ENCODE data around the gene LARGE1. TPM values are rescaled to one million over a fixed set of nuclear protein-coding genes. Genes with fewer than 3 reads are reported as not detected.

The LARGE1 gene
- total and polyA plus RNA-seq, 2 of the 8 experiments (the other 6 are each of a cell fraction or from before 2014, with no cell fraction given): 43.7 to 83.0 TPM

DNA sequence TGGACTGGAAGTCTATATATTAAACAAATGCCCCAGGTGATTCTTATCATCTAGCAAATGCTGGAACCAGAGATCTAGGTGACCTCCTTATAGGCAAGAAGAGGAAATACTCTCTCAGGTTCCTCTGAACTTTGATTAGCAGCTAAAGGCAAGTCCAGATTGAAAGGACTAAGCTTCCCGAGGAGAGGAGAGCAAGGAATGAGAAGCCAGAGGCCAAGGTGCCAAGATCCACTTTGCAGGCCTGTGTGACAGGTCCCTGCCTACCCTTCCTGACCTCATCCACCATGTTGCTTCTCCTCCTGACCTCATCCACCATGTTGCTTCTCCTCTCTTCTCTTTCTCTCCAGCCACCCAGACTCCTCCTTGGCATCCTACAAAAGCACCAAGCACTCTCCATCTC is 173.2 kb downstream of the LARGE1 start:
- Histone ChIP-seq H3K27me3 (replicated peaks in 1 of 4; ENCODE audit: control insufficient read depth in 3 of 4, extremely low read depth in 1 of 4, insufficient read depth in 3 of 4, low read length in 3 of 4) (no peaks in the 10 kb centered on the region), H3K4ac (replicated peaks; ENCODE audit: insufficient read length, low read depth, low read length) (no peak overlapping the region), H2BK5ac (ENCODE audit: low read depth, low read length) (no peak overlapping the region), H2BK12ac (ENCODE audit: low read depth, low read length) (no peak overlapping the region), H3K23ac (ENCODE audit: insufficient read length) (no peak overlapping the region), H3K79me2 (ENCODE audit: control insufficient read depth in 1 of 2, insufficient read depth in 2 of 2, low read length in 2 of 2) (peaks cover 0 to 80% of the 10 kb centered on the region in 2 experiments), H3K9me3 (ENCODE audit: insufficient read depth in 2 of 2, low read depth in 1 of 2, low read length in 1 of 2) (no peaks in the 10 kb centered on the region), H4K20me1 (replicated peaks in 1 of 2; ENCODE audit: control insufficient read depth in 1 of 2, insufficient read depth in 2 of 2, low read length in 2 of 2) (peaks cover 0 to 9% of the 10 kb centered on the region in 2 experiments), H3K36me3 (ENCODE audit: control insufficient read depth in 2 of 4, insufficient read depth in 4 of 4, low read length in 3 of 4) (peaks cover 0 to 10% (median 1%) of the 10 kb centered on the region in 4 experiments; a peak in 2 of 8 replicates), H2AFZ (ENCODE audit: low read length) (no peak overlapping the region), H3K4me3 (ENCODE audit: extremely low read depth in 1 of 4, insufficient read depth in 2 of 4, low read depth in 3 of 4, low read length in 4 of 4) (no peak overlapping the region), H3K4me1 (replicated peaks in 1 of 4; ENCODE audit: control insufficient read depth in 3 of 4, insufficient read depth in 4 of 4, low read length in 3 of 4) (no peaks in the 10 kb centered on the region; a peak in 1 of 7 replicates), H3K14ac (ENCODE audit: insufficient read length) (no peak overlapping the region), H2BK20ac (ENCODE audit: low read length) (no peak overlapping the region), H2BK120ac (replicated peaks; ENCODE audit: low read depth, low read length) (no peak overlapping the region), H2BK15ac (ENCODE audit: low read length) (no peak overlapping the region), H3K4me2 (ENCODE audit: insufficient read depth in 1 of 2, low read depth in 2 of 2, low read length in 2 of 2) (no peak overlapping the region), H2AK5ac (ENCODE audit: low read depth, low read length) (no peak overlapping the region), H4K5ac (ENCODE audit: insufficient read length, low read depth, low read length) (no peak overlapping the region), H3K56ac (replicated peaks; ENCODE audit: insufficient read length, low read depth, low read length) (no peak overlapping the region), H3K27ac (ENCODE audit: low read depth, low read length) (no peak overlapping the region), H3K9ac (replicated peaks in 1 of 4; ENCODE audit: extremely low read depth in 1 of 4, low read depth in 3 of 4, low read length in 3 of 4) (no peak overlapping the region), H3K23me2 (ENCODE audit: low read depth, low read length) (no peaks in the 10 kb centered on the region), H3K79me1 (ENCODE audit: low read depth, low read length) (peaks cover 12% of the 10 kb centered on the region), H4K91ac (replicated peaks; ENCODE audit: insufficient read length, low read length) (no peak overlapping the region), H3K18ac (ENCODE audit: extremely low read depth, low read length) (no peak overlapping the region), H4K8ac (ENCODE audit: extremely low read depth, insufficient read depth, low read length) (no peak overlapping the region)
- FAIRE-seq (no peak), DNase-seq (ENCODE audit: low read depth in 1 of 2, low spot score in 2 of 2) (no peak)
- TF ChIP-seq RNF2 (IDR thresholded peaks at IDR 0.05; ENCODE audit: borderline replicate concordance, low read depth, low read length, missing control alignments, poor library complexity, severe bottlenecking) (no peak), EP300 (IDR thresholded peaks at IDR 0.05; ENCODE audit: borderline replicate concordance in 1 of 2, low read depth in 2 of 2, low read length in 2 of 2) (no peak)
- POLR2A ChIA-PET (ENCODE audit: partially characterized antibody): interaction anchor here (1.0 kb wide), 1 partner anchor 175 kb away, joined by 3 read pairs; no protein-coding TSS in a partner anchor
- 63% methylated on average over 1 of the region's 1 CpG; no CpG with 5 or more reads in 1 of the 2 experiments for WGBS, 2 experiments (ENCODE audit: extremely low coverage in 1 of 2, insufficient coverage in 1 of 2, insufficient read length in 1 of 2, insufficient replicate concordance in 2 of 2, low coverage in 1 of 2, low lambda C conversion rate in 2 of 2, missing lambda C conversion rate in 1 of 2)
- CTCF ChIA-PET (ENCODE audit: partially characterized antibody): interaction anchor here (1.3 to 1.6 kb wide), 2 partner anchors 228 to 230 kb away, joined by 4 to 5 read pairs; no protein-coding TSS in a partner anchor
